Stomach (tissue), 4 donors: ENCODE data around the gene ETFDH.

ENCODE experiments used
- CTCF ChIP-seq, 7 experiments: fragments of 450-650 bp in 4 of 7; fragments of 200-600 bp in 3 of 7; sonication (generic) in 3 of 7; IDR thresholded peaks; one replicate each; pipeline ENCODE4 v1.5.1; 2016 to 2019; ENCODE audit warnings: antibody characterized with exemption in 7 of 7, control low read depth in 2 of 7, mild to moderate bottlenecking in 1 of 7
- EP300 ChIP-seq: sonication (generic); formaldehyde crosslinking; IDR thresholded peaks from one replicate; pipeline ENCODE4 v1.6.1; 2017; ENCODE audit warnings: antibody characterized with exemption
- POLR2A ChIP-seq, 4 donors: fragments of 450-650 bp; IDR thresholded peaks; one replicate each; pipeline ENCODE4 v1.6.1; 2016; ENCODE audit warnings: antibody characterized with exemption in 4 of 4, control low read depth in 2 of 4, mild to moderate bottlenecking in 1 of 4, moderate library complexity in 1 of 4
- POLR2AphosphoS5 ChIP-seq, 3 donors: sonication (generic); formaldehyde crosslinking; IDR thresholded peaks; one replicate each; pipeline ENCODE4 v1.6.1; 2016; ENCODE audit warnings: antibody characterized with exemption in 3 of 3

- TF ChIP-seq CTCF (IDR thresholded peaks at IDR 0.05) (no peak), POLR2AphosphoS5 (IDR thresholded peaks at IDR 0.05) (no peak), EP300 (no peak), POLR2A (IDR thresholded peaks at IDR 0.05) (no peak)
Measured at GRCh38 chr4:158649111-158649680, 22.9 kb upstream of the ETFDH start.
